ENCODE results near the gene JUN. TPM values are rescaled to one million over a fixed set of nuclear protein-coding genes. Genes with fewer than 3 reads are reported as not detected.

Gene JUN
- polyA plus RNA-seq, 2 of the 4 experiments (the other 2 are of a cell fraction): 23.3 to 59.8 TPM

DNA sequence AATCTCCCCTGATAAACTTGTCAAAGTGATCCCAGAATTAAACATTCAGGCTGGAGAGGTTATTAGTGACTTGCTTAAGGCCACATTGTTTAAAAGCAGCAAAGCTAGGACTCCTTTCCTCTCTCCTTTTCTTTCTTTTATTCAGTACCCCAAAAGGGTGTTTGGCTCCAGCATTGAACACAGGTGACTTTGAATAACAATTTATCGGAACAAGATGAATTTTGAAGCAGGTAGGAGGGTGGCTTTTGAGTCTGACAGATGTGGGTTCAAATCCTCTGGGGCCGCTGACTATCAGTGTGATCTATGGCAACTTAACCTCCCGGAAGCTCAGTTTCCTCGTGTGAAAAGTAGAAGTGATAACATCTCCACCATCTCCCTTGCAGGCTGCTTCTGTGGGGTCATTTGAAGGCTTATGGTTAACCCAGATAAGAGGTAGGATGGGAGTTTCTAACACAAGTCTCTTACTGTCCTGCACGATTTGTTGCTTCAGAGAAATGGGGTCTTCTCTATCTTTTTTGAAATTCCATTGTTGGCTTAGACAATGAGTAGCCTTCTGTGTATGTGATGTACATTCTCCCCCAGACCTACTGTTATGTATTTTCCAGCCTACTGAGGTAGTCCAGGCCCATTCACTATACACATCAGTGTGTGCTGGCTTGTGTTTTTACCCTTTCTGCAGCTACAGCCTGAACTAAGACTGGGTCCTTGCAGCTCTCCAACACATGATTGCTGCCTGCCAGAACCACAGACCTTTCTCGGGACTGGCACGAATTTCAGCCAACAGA, 29.0 kb downstream of the JUN start (continued):
- TF ChIP-seq, protein P1, sequence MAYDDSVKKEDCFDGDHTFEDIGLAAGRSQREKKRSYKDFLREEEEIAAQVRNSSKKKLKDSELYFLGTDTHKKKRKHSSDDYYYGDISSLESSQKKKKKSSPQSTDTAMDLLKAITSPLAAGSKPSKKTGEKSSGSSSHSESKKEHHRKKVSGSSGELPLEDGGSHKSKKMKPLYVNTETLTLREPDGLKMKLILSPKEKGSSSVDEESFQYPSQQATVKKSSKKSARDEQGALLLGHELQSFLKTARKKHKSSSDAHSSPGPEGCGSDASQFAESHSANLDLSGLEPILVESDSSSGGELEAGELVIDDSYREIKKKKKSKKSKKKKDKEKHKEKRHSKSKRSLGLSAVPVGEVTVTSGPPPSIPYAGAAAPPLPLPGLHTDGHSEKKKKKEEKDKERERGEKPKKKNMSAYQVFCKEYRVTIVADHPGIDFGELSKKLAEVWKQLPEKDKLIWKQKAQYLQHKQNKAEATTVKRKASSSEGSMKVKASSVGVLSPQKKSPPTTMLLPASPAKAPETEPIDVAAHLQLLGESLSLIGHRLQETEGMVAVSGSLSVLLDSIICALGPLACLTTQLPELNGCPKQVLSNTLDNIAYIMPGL (CRISPR knock-in tag; IDR thresholded peaks at IDR 0.05; ENCODE audit: borderline replicate concordance): no peak

- H3K4me3 ChIP-seq: no peak overlapping the region
- H3K4me1 ChIP-seq: peaks cover 28% of the 10 kb centered on the region
- no peak for ATAC-seq
- 90% methylated on average over 3 of the region's 3 CpGs for WGBS (ENCODE audit: missing lambda C conversion rate)
- H3K4me2 ChIP-seq: peak overlapping the region; percentile 14; the same call in 1 of the 3 replicates
- no peak for FAIRE-seq
- H3K27ac ChIP-seq: peak overlapping the region; percentile 56 to 84; a peak in 4 of 6 replicates
- DNase-seq (ENCODE audit: low read depth in 1 of 2, low spot score in 1 of 2): no peak
- ChIA-PET POLR2A (no interaction called here), CTCF (interaction anchor here (0.7 to 0.9 kb wide), 2 partner anchors 9 to 946 kb away, joined by 3 read pairs; no protein-coding TSS in a partner anchor)
- TF ChIP-seq SREBF2 (IDR thresholded peaks at IDR 0.05): no peak
- TF ChIP-seq TFCP2L1 (CRISPR knock-in tag; IDR thresholded peaks at IDR 0.05): no peak
- no peak for TF ChIP-seq RAD21 (conservative IDR thresholded peaks at IDR 0.05 in 1 of 2, IDR thresholded peaks at IDR 0.05 in 1 of 2)
- TF ChIP-seq RCOR1 (IDR thresholded peaks at IDR 0.05; ENCODE audit: low read depth, low read length): no peak
- TF ChIP-seq NFE2L2 (conservative IDR thresholded peaks at IDR 0.05; ENCODE audit: low read length): peak; percentile 72
- TF ChIP-seq FOSL2 (IDR thresholded peaks at IDR 0.05): no peak
- peak; percentile 40 for TF ChIP-seq FOSL2 (CRISPR knock-in tag; IDR thresholded peaks at IDR 0.05)
- TF ChIP-seq CHD2 (IDR thresholded peaks at IDR 0.05; ENCODE audit: low read length, partially characterized antibody): no peak
- TF ChIP-seq RNF2 (IDR thresholded peaks at IDR 0.05; ENCODE audit: borderline replicate concordance, low read depth): no peak
- TF ChIP-seq EHMT2 (IDR thresholded peaks at IDR 0.05; ENCODE audit: low read depth): no peak
- no peak for TF ChIP-seq POLR2A (IDR thresholded peaks at IDR 0.05; ENCODE audit: low read length)
- TF ChIP-seq, protein P1 (CRISPR knock-in tag; IDR thresholded peaks at IDR 0.05; ENCODE audit: borderline replicate concordance): no peak
- no peak for TF ChIP-seq USF2 (IDR thresholded peaks at IDR 0.05)
- TF ChIP-seq, protein P2, sequence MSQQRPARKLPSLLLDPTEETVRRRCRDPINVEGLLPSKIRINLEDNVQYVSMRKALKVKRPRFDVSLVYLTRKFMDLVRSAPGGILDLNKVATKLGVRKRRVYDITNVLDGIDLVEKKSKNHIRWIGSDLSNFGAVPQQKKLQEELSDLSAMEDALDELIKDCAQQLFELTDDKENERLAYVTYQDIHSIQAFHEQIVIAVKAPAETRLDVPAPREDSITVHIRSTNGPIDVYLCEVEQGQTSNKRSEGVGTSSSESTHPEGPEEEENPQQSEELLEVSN (IDR thresholded peaks at IDR 0.05; ENCODE audit: borderline replicate concordance, low read depth): no peak
- TF ChIP-seq HOXB5 (CRISPR knock-in tag; IDR thresholded peaks at IDR 0.05): no peak
- TF ChIP-seq KDM1A (IDR thresholded peaks at IDR 0.05; ENCODE audit: low read depth): no peak
- TF ChIP-seq JUN (IDR thresholded peaks at IDR 0.05): no peak
- no peak for TF ChIP-seq SMC3 (IDR thresholded peaks at IDR 0.05)
- TF ChIP-seq CBX8 (IDR thresholded peaks at IDR 0.05): no peak
- no peak for TF ChIP-seq HEYL (CRISPR knock-in tag; IDR thresholded peaks at IDR 0.05)
- TF ChIP-seq, protein P3, sequence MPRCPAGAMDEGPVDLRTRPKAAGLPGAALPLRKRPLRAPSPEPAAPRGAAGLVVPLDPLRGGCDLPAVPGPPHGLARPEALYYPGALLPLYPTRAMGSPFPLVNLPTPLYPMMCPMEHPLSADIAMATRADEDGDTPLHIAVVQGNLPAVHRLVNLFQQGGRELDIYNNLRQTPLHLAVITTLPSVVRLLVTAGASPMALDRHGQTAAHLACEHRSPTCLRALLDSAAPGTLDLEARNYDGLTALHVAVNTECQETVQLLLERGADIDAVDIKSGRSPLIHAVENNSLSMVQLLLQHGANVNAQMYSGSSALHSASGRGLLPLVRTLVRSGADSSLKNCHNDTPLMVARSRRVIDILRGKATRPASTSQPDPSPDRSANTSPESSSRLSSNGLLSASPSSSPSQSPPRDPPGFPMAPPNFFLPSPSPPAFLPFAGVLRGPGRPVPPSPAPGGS (IDR thresholded peaks at IDR 0.05): no peak
- peak; percentile 57 for TF ChIP-seq MAFK (IDR thresholded peaks at IDR 0.05; ENCODE audit: partially characterized antibody)
- TF ChIP-seq PBX3 (IDR thresholded peaks at IDR 0.05): no peak
- H3K9me3 ChIP-seq: 0 out of 3 replicates have a peak, but pooled peaks cover 4% of the 10 kb centered on the region
Observed at GRCh38 chr1:58754073-58754613, 29.7 kb downstream of the JUN start.
